Activated CD8-positive, alpha-beta T cell treated with anti-CD3 and anti-CD28 coated beads for 36 hours (primary cell): ENCODE data around the gene FAM219A. TPM values are rescaled to one million over a fixed set of nuclear protein-coding genes. Genes with fewer than 3 reads are reported as not detected.

Source experiments
- ATAC-seq: fragments of 200-7000 bp; cut with Tn5 transposase; one replicate; pipeline ENCODE4 v1.10.0; 2021; ENCODE audit warnings: mild to moderate bottlenecking, moderate library complexity
- CTCF ChIA-PET: fragments of 350-600 bp; sonication (Branson Sonifier 250); formaldehyde crosslinking; loops from one replicate; lab custom pipeline; 2021; ENCODE audit warnings: antibody characterized with exemption; lab: Charles Lee
- POLR2A ChIA-PET: fragments of 350-600 bp; sonication (Branson Sonifier 250); formaldehyde crosslinking; loops from one replicate; lab custom pipeline; 2021; ENCODE audit warnings: antibody characterized with exemption; lab: Charles Lee
- DNase-seq: peaks from one replicate; pipeline ENCODE4 v3.0.0-alpha.2; 2020
- H3K27ac Mint-ChIP-seq: one replicate; pipeline ENCODE4 v1.8.0; 2021; ENCODE audit warnings: mild to moderate bottlenecking, mixed read lengths
- H3K27me3 Mint-ChIP-seq: one replicate; pipeline ENCODE4 v1.8.0; 2021; ENCODE audit warnings: mixed read lengths
- H3K36me3 Mint-ChIP-seq: one replicate; pipeline ENCODE4 v1.8.0; 2021; ENCODE audit warnings: low read depth, mixed read lengths
- H3K4me1 Mint-ChIP-seq: one replicate; pipeline ENCODE4 v1.8.0; 2021; ENCODE audit warnings: low read depth, mixed read lengths
- H3K4me3 Mint-ChIP-seq: one replicate; pipeline ENCODE4 v1.8.0; 2021; ENCODE audit warnings: mild to moderate bottlenecking, moderate library complexity, mixed read lengths
- H3K9me3 Mint-ChIP-seq: one replicate; pipeline ENCODE4 v1.8.0; 2021; ENCODE audit warnings: mixed read lengths
- intact Hi-C: fragments of 100-400 bp; cut with micrococcal nuclease; formaldehyde crosslinking; loops from one replicate; pipeline ENCODE4 v1.10.0; 2022
- total RNA-seq, 2 experiments: library from RNA; stranded (reverse); gene quantifications; one replicate each; pipeline ENCODE4 v1.2.3, GENCODE V29; 2021
- TF ChIP-seq, protein P1 (sequence below): fragments of 200-600 bp; IDR thresholded peaks from one replicate; pipeline ENCODE4 v1.8.0; 2022; ENCODE audit warnings: antibody characterized with exemption, mild to moderate bottlenecking

Gene FAM219A
- total RNA-seq, 2 experiments from 2014 or later = 8.2 to 9.2 TPM

- Mint-ChIP-seq H3K36me3 (peaks cover 4% of the 10 kb centered on the region), H3K4me3 (no peak overlapping the region), H3K27me3 (no peaks in the 10 kb centered on the region), H3K9me3 (no peaks in the 10 kb centered on the region), H3K27ac (no peak overlapping the region), H3K4me1 (no peaks in the 10 kb centered on the region)
- CTCF ChIA-PET = interaction anchor here (1.6 kb wide), 1 partner anchor 11 kb away, joined by 4 read pairs; no protein-coding TSS in a partner anchor
- intact Hi-C loops = no loop called here
- TF ChIP-seq, protein P1, sequence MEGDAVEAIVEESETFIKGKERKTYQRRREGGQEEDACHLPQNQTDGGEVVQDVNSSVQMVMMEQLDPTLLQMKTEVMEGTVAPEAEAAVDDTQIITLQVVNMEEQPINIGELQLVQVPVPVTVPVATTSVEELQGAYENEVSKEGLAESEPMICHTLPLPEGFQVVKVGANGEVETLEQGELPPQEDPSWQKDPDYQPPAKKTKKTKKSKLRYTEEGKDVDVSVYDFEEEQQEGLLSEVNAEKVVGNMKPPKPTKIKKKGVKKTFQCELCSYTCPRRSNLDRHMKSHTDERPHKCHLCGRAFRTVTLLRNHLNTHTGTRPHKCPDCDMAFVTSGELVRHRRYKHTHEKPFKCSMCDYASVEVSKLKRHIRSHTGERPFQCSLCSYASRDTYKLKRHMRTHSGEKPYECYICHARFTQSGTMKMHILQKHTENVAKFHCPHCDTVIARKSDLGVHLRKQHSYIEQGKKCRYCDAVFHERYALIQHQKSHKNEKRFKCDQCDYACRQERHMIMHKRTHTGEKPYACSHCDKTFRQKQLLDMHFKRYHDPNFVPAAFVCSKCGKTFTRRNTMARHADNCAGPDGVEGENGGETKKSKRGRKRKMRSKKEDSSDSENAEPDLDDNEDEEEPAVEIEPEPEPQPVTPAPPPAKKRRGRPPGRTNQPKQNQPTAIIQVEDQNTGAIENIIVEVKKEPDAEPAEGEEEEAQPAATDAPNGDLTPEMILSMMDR = no peak
- DNase-seq (no peak), ATAC-seq (no peak)
- POLR2A ChIA-PET = no interaction called here
Observed at GRCh38 chr9:34349324-34349723, 109.0 kb downstream of the FAM219A start.

Other genes starting within 250 kb of the FAM219A start
- gene KIF24, start 129.3 kb downstream of the FAM219A start, total RNA-seq = 1 to 10 TPM; 5.8 to 5.9 TPM
- 10 to 100 TPM; 35.3 to 38.4 TPM for gene NUDT2, start 129.0 kb downstream of the FAM219A start, total RNA-seq
- 1 to 10 TPM; 4.1 to 5.5 TPM for gene MYORG, start 81.7 kb downstream of the FAM219A start, total RNA-seq
- gene DNAI1, start 235 bp upstream of the FAM219A start, total RNA-seq = under 1 TPM in 1 of 2 experiments, not detected in 1; 0.18 TPM
- gene ENHO, start 64.4 kb upstream of the FAM219A start, total RNA-seq = not detected
- gene CNTFR, start 131.2 kb upstream of the FAM219A start, total RNA-seq = not detected
- 10 to 100 TPM; 37.9 to 38.7 TPM for gene RPP25L, start 153.5 kb upstream of the FAM219A start, total RNA-seq
- gene DCTN3, start 161.9 kb upstream of the FAM219A start, total RNA-seq = 10 to 100 TPM; 52.7 to 61.0 TPM
- under 1 TPM; 0.29 to 0.32 TPM for gene ARID3C, start 170.5 kb upstream of the FAM219A start, total RNA-seq
- gene SIGMAR1, start 179.2 kb upstream of the FAM219A start, total RNA-seq = 10 to 100 TPM; 80.7 to 81.2 TPM
- gene GALT, start 188.1 kb upstream of the FAM219A start, total RNA-seq = 10 to 100 TPM; 42.8 to 44.5 TPM
- 10 to 100 TPM; 17.4 to 20.7 TPM for gene IL11RA, start 193.6 kb upstream of the FAM219A start, total RNA-seq
- gene CCL27, start 204.1 kb upstream of the FAM219A start, total RNA-seq = under 1 TPM in 1 of 2 experiments, not detected in 1; 0.43 TPM
- not detected for gene CCL19, start 232.7 kb upstream of the FAM219A start, total RNA-seq